ENCODE data around the gene TMEM202.
"Not testable (repeated sequence)": the region's sequence is repeated elsewhere in the genome, so short reads cannot be mapped to it uniquely, and the experiment has no call there.

TMEM202 gene

DNA sequence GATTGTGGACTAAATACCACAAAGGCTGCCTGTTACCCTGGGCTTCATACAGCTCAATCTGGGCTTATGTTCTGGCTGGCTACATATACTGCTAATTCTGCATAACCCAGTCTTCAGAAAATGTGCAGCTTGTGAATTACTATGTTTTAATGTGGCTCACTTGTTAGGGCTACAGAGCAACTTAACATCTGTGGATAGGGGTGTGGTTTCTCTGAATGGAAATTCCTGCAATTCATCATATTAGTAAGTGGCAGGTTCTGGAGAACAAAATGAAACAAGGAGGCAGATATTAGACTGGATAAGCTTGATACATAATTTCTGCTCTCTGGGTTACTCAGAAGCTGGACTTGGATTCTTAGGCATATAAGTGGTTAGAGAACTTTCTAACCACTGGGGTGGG is 6.7 kb downstream of the TMEM202 start:
- no peak for DNase-seq

DNA sequence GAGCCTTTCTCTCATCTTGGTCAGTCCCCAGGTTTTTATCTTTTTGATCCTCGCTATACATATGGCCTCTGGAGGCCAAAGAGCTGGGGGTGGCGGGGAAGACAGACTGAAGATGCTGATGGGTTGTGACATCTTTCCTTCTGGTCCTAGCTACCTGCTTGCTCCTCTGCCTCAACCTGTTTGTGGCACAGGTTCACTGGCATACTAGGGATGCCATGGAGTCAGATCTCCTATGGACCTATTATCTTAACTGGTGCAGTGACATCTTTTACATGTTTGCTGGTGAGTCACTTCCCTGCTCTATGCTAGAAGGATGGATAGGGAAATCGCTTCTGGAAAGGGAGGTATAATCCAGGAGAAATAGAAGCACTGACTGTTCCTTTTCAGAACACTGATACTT is 8.8 kb downstream of the TMEM202 start:
- DNase-seq: no peak

DNA sequence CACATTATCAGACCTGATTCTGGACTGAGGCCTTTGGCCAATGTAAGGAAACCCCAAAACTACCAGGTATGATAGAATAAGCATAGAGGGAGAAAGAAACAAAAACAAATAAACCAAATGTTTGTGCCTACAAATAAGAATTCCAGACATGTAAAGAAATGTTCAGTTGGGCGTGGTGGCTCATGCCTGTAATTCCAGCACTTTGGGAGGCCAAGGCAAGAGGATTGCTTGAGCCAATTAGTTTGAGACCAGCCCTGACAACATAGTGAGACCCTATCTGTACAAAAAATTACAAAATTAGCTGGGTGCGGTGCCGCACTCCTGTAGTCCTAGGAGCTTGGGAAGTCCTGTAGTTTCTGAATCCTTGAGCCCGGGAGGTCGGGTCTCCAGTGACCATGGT is 13.0 kb downstream of the TMEM202 start:
- DNase-seq: no peak

DNA sequence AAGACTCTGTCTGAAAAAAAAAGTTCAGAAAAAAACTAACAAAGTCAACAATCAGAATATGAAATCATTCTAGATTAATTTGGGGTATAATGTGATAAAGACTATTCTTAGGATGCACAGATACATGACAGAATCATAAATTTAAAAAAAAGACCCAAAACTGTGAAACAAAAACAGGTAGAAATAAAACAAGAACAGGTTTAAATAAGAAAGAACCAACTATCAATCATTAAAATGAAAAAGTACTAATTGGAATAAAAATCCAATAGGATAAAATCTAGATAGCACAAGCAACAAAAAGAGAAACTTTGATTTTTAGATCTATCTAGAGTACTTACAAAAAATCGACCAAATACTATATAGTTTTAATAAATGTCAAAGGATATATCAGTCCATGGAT is 13.4 kb downstream of the TMEM202 start:
- DNase-seq: no peak

DNA sequence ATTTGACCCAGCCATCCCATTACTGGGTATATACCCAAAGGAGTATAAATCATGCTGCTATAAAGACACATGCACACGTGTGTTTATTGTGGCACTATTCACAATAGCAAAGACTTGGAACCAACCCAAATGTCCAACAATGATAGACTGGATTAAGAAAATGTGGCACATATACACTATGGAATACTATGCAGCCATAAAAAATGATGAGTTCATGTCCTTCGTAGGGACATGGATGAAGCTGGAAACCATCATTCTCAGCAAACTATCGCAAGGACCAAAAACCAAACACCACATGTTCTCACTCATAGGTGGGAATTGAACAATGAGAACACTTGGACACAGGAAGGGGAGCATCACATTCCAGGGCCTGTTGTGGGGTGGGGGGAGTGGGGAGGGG is 15.2 kb downstream of the TMEM202 start:
- not testable (repeated sequence) for DNase-seq

DNA sequence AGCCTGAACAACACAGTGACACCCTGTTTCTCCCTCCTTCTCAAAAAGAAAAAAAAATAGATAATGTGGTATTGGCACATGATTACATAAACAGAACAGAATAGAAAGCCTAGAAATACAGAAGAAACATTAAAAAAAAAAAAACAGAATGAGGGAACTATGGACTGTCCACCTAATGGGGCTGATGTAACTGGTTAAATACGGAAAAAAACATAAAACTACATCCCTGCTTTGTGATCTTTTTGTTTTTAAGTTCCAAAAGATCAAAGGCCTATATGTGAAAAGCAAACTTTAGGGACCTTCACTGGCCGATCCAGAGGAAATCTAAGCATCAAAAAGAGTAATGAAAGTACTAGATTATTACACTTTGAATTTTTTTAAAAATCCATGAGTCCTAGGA is 17.2 kb downstream of the TMEM202 start:
- no peak for DNase-seq

DNA sequence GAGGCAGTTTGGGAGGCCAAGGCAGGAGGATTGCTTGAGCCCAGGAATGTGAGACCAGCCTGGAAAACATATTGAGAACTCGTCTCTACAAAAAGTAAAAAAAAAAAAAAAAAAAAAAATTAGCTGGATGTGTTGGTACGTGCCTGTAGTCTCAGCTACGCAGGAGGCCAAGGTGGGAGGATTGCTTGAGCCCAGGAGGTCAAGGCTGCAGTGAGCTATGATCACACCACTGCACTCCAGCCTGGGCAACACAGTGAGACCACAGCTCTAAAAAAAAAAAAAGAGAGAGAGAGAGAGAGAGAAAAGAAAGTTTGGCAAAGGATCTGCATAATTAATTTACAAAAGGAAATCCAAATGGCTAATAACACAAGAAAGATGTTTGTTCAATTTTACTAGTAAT is 21.7 kb downstream of the TMEM202 start:
- not testable (repeated sequence) for DNase-seq

DNA sequence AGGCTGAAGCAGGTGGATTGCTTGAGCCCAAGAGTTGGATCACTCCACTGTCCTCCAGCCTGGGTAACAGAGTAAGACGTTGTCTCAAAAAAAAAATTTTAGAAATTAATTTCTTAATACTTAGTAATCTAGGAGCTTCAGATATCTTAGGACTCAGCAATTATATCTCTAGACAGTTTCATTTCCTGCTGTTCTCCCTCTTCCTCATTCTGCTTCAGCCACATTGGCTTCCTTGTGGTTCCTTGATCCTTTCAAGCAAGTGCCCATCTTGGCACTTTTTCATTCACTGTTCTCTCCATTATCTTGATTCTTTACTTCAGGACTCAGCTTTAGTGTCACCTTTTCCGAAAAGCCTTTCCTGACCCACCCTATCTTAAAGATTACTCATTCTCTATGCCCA is 22.5 kb downstream of the TMEM202 start:
- no peak for DNase-seq

DNA sequence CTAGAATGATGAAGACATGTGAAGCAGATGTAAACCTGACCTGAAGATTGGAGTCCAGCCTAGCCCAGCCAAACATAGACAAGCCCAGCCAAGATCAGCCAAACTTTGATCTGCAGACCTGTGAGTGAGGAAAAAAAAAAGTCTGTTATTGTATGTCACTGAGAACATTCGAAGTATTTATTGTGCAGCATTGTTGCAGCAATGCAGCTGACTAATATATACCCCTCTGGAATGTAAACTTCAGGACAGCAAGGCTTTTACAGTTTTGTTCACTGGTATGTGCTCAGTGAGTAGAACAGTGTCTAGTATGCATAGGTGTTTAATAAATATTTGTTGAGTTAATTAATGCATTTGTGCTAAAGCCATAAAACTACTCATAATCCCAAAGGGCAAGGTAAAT is 23.4 kb downstream of the TMEM202 start:
- no peak for DNase-seq

DNA sequence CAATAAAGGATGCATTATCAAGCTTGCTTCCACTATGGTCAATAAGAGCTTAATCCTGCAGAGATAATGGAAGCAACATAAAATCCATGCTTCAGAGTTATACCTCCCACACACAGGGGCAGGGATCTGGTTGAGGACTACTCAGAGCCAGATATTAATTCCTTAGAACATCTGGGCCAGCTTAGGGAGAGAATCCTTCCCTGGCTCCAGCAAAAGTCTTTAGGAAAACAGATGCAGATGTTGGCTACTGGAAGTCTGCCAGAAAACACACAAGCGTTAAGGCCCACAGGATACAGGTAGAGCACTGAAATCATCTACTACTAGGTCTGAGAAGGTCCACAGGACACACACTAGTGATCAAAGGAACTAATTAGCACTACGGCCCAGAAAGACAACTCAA is 25.2 kb downstream of the TMEM202 start:
- no peak for DNase-seq

DNA sequence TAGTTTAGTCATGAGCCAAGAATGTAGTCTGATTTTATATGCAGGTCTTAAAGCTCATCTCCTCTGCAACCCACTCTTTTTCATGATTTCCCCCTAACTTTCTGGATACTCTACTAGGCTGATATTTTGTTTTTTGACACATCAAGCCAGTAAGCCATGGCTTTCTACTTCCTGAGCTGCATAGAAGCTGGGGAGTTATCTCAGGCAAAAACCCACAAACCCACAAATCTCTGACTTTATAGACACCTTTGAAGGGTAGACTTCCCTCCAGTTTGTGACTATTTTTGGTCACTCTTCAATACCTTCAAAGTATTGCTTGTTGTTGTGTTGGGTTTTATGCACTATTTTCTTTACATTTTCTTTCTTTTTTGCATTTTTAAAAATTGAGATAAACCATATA is 28.6 kb downstream of the TMEM202 start:
- DNase-seq: no peak

DNA sequence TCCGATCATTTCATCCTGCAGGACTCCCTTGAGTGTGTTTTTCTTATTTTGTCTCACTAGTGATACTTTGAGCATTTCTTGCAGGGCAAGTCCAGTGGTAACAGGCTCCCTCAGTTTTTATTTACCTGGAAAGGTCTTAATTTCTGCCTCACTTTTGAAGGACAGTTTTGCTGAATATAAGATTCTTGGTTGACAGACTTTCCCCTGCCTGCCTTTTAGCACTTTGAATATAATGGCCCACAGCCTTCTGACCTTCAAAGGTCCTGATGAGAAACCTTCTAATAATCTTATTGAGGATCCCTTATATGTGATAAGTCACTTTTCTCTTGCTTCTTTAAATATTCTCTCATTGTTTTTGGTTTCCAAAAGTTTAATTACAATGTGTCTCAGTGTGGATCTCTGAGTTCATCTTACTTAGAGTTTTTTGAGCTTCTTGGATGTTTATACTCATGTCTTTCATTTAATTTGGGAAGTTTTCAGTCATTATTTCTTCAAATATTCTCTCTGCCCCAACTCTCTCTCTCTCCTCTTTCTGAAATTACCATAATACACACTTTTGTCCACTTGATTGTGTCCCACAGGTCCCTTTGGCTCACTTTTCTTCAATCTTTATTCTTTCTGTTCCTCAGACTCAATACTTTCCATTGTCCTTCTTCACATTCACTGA is 39.7 kb downstream of the TMEM202 start:
- no peak for DNase-seq

DNA sequence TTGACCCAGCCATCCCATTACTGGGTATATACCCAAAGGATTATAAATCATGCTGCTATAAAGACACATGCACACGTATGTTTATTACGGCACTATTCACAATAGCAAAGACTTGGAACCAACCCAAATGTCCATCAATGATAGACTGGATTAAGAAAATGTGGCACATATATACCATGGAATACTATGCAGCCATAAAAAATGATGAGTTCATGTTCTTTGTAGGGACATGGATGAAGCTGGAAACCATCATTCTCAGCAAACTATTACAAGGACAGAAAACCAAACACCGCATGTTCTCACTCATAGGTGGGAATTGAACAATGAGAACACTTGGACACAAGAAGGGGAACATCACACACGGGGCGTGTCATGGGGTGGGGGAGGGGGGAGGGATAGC is 44.7 kb downstream of the TMEM202 start:
- DNase-seq: not testable (repeated sequence)

DNA sequence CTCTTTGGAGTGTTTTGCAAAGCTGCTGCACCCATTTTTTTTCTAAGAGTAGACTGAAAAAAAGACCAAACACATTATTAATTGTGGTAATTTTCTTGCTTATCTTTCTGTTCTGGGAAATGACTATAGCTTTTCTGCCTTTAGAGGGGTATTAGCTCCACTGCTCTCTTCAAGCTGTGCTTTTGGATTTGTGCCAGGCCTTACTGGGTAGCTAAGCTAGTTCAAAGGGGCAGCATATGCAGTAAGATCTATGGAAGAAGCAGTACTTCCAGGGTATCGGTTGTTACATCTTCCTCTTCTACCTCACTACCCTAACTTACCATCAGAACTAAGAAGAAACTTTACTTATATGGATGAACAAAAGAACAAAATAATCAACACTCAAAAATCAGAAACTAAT is 47.3 kb downstream of the TMEM202 start:
- DNase-seq: no peak

DNA sequence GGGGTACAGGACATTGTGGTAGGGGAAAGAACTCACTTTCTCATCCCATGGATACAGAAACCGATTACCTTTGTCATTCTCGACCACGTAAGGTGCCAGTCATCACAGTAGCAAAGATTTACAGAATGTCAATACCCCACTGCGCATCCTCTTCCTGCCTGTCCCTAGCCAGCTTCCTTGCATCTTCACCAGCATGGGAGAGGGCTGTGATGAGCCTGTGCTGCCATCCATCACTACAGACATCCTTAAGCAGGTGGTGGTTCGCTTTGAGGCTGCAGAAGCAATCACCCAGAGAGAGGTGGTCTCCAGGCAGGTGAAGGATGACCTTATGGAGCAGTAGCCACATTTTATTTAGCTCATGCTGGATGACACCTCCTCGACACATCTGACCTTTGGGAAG is 52.7 kb downstream of the TMEM202 start:
- no peak for DNase-seq

DNA sequence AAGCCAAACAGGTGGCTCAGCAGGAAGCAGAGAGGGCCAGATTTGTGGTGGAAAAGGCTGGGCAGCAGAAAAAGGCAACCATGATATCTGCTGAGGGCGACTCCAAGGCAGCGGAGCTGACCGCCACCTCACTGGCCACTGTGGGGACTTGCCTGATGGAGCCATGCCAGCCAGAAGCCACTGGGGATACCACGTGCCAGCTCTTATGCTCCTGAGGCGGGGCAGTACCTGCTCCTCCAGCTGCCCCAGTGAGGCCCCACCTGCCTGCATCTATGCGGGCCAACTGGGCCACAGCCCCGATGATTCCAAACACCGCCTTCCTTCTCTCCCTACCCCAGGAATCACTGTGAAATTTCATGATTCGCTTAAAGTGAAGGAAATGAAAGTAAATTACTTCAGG is 53.1 kb downstream of the TMEM202 start:
- DNase-seq: no peak

DNA sequence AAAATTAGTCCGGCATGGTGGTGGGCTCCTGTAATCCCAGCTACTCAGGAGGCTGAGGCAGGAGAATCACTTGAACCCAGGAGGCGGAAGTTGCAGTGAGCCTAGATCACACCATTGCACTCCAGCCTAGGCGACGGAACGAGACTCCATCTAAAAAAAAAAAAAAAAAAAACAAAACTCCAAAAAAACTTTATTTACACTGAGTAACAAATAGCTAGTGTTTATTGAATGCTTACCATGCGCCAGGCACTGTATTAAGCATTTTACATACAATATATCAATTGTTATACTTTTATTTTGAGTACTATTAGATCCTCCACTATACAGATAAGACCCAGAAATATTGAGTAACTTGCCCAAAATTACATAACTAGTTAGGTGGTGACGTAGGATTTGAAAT is 58.6 kb downstream of the TMEM202 start:
- no peak for DNase-seq
